ENCODE results near the gene LPP.

DNA sequence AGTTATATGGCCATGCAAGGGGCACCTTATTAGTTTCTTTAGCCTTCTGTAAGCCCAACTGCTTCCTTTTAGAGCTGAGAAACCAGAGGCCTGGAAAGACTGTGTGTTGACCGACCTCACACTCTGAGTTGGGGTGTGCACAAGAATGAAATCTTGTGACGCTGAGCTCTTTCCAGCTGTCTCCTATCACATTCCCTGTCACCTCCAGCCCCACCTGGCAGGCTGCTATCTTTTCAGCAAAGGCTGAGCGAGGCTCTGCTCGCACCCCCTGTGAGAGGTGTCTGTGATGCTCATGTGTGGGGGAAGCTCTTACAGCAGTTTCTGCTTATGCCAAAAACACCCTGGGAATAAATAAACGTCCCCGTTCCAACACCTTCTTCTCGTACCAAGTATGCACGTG is 27.0 kb upstream of the LPP start:
- TF ChIP-seq, protein P1, sequence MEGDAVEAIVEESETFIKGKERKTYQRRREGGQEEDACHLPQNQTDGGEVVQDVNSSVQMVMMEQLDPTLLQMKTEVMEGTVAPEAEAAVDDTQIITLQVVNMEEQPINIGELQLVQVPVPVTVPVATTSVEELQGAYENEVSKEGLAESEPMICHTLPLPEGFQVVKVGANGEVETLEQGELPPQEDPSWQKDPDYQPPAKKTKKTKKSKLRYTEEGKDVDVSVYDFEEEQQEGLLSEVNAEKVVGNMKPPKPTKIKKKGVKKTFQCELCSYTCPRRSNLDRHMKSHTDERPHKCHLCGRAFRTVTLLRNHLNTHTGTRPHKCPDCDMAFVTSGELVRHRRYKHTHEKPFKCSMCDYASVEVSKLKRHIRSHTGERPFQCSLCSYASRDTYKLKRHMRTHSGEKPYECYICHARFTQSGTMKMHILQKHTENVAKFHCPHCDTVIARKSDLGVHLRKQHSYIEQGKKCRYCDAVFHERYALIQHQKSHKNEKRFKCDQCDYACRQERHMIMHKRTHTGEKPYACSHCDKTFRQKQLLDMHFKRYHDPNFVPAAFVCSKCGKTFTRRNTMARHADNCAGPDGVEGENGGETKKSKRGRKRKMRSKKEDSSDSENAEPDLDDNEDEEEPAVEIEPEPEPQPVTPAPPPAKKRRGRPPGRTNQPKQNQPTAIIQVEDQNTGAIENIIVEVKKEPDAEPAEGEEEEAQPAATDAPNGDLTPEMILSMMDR (IDR thresholded peaks at IDR 0.05; ENCODE audit: low read length), result no peak
- no peak for TF ChIP-seq EZH2 (IDR thresholded peaks at IDR 0.05; ENCODE audit: borderline replicate concordance, low read length)
